Body of pancreas (tissue), 4 donors: ENCODE results near the gene ARID1A.

Experiments used
- CTCF ChIP-seq, 7 experiments: fragments of 450-650 bp in 4 of 7; fragments of 200-600 bp in 3 of 7; sonication (generic) in 3 of 7; IDR thresholded peaks; one replicate each; pipeline ENCODE4 v1.5.1; 2016 to 2019; ENCODE audit warnings: antibody characterized with exemption in 7 of 7
- POLR2A ChIP-seq, 3 donors: fragments of 450-650 bp; IDR thresholded peaks; one replicate each; pipeline ENCODE4 v1.6.1; 2016; ENCODE audit warnings: antibody characterized with exemption in 3 of 3, mild to moderate bottlenecking in 2 of 3

- TF ChIP-seq POLR2A (IDR thresholded peaks at IDR 0.05) (no peak), CTCF (IDR thresholded peaks at IDR 0.05) (no peak)
These were observed 51.2 kb downstream of the ARID1A start for GRCh38 chr1:26747048-26747447.
